HG02943 (cell line): ENCODE measurements around the gene SNAP23.
A peak's percentile ranks its signal among the peaks of the same experiment; 100 is the strongest.

ENCODE experiments used
- ATAC-seq: cut with Tn5 transposase; IDR thresholded peaks from one replicate; pipeline ENCODE4 v1.9.1; 2021; ENCODE audit warnings: mild to moderate bottlenecking, low read depth, moderate library complexity; ENCODE audit not compliant: unreplicated experiment

Gene SNAP23

GRCh38 chr15:42495361-42496212, at the start of gene SNAP23:
SNAP23 (plus strand) TSS chr15:42495634; CDS start chr15:42511847, 16,213 bp downstream.
- ATAC-seq = peak; percentile 63

DNA sequence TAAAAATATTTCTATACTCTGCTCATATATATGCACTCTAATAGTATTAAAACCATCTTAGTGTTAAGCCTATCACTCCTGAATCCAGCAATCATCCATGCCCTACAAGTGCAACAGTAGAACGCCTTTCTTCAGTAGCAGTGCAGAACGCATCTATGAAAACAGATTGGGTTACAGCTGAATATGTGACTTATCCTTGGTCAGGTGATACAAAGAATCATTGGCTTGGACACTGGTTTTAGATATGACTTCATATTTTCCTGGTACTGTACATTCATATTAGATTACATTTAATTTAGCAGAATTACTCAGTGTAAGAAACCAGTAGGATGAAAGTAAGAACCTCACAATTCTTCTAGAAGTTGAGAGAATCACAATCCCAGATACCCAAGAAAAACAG, 47.8 kb upstream of the SNAP23 start:
- no peak for ATAC-seq

GRCh38 chr15:42448281-42448680, 47.2 kb upstream of the SNAP23 start:
- no peak for ATAC-seq

- no peak for ATAC-seq
Measured at GRCh38 chr15:42449770-42450424, 45.5 kb upstream of the SNAP23 start.

DNA sequence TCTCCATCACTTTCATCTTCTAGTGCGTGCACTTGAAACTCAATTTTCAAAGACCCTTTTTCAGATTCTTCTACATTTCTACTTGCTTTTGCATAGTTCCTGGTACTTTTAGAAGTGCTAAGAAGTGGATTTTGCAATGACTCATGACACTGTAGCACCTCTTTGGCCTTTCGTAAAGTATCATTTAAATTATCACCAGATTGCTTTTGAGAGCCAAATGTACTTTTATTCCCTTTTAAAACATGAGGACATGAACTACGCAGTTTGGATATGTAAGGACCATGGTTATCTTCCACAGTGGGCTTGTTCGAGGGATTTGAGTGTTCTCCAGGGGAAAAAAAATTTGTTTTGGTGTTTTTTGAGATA, 45.0 kb upstream of the SNAP23 start:
- ATAC-seq = no peak

GRCh38 chr15:42453826-42454225, 41.6 kb upstream of the SNAP23 start:
- ATAC-seq = no peak

- ATAC-seq = no peak
Measured at GRCh38 chr15:42456531-42456930, 38.9 kb upstream of the SNAP23 start.

DNA sequence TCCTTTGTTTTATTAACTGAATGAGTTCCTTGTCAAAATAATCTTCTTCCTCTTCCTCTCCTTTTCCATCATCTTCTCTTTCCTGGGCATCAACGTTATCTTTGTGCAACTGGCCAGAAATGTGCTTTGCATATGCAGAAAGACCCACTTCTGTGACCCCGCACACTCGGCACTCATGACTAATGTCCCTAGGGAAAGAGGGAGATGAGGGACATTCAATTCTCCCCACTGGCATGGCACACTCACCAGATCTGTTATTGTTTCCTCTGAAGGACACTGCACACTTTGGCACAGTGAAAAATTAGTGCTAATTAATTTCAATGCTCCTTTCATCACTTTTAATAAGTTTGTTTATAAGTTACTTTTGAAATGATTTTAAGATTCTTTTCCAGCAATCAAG, 38.5 kb upstream of the SNAP23 start:
- no peak for ATAC-seq

DNA sequence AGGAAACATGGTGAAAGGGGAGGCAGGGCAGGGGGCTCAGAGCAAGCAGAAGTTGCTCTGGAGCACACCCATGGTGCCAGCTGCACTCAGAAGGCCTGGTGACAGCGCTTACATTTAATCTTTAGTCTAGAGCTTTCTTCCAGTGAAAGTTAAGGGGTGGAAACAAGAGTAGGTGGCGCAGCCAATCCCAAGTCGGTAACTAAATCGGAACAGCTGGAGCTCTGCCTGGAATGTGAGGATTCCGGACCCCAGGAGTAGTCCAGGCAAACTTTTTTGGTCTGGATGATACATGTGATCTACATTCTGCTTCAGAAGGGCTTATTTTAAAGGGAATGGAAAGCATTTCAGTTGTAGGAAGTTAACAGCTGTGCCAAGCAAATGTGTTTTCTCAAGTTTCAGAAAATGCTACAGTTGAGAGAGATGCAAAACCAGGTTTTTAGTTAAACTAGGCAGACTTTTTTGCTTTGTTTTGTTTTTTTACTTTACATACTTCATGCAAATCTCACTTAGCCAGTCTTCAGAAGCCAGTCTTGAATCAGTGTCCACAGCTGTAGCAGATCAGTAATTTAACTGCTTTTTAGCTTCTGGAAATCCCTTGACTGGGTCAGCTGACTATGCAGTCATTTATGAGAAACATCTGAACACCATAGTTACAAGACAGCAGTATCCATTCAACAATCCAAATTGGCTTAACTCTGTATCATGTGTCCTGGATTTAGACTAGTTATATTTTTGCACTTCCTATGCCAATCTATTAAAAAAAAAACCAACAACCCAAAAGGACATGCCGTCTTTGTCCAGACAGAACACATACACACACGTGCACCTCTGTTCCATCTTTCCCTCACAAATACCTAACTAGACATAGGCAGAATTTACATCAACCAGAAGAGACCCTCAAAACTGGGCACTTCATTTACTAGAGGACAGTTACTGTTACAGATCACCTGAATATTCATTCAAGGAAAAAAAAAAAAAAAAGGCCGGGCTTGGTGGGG, 37.7 kb upstream of the SNAP23 start:
- ATAC-seq = peak; percentile 67

- ATAC-seq = no peak
Measured at GRCh38 chr15:42461261-42461660, 34.2 kb upstream of the SNAP23 start.

- no peak for ATAC-seq
Measured at GRCh38 chr15:42465520-42466259, 29.7 kb upstream of the SNAP23 start.

GRCh38 chr15:42471002-42471401, 24.4 kb upstream of the SNAP23 start:
- no peak for ATAC-seq

GRCh38 chr15:42474827-42475226, 20.6 kb upstream of the SNAP23 start:
- ATAC-seq = no peak

- no peak for ATAC-seq
Measured at GRCh38 chr15:42482701-42483100, 12.7 kb upstream of the SNAP23 start.

GRCh38 chr15:42483677-42484076, 11.8 kb upstream of the SNAP23 start:
- no peak for ATAC-seq

- no peak for ATAC-seq
Measured at GRCh38 chr15:42490291-42490670, 5.2 kb upstream of the SNAP23 start.

DNA sequence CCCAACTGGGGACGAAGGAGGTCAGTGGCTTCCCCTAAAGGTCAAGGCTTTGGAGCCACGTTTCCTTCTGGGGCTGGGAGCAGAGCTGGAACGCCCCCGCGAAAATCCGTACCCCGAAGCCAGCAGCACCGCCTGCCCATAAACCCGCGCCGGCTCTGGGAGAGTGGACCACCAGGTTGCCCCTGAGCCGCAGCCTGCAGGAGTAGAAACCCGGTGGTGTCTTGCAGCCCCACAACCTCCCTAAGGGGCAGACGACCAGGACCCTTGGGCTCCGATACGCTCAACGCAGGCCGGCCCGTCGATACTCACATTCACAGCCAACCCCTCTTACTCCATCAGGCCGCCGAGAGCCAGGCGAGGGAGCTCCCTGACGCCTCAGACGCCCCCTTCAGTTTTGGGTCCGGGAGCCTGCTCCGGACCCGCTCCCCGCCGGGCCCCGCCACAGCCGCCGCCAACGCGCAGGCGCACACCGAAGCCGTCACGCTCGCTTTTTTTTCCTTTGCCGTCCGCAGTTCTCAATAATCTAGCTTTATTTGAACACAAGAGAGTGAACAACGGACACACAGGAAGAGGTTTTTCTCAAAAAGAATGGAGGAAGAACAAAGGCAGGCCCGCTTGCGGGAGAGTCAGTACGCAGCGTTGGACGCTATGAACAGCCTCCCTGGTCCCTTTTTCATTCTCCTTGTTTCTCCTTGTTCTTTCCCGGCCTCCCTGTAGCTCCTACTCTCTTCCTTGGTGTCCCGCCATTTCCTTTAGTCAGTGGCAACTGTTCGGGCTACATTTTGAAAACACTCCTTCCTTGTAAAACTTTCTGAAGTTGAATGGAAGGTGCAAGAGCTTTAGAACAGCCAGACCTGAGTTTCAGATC, 4.5 kb upstream of the SNAP23 start, which contains the start of gene ZNF106:
Gene ZNF106, minus strand, starts transcription at position 471 of the 868 bp plus-strand sequence. CDS start 18,852 bp downstream, outside the sequence.
- peak; percentile 56 for ATAC-seq

DNA sequence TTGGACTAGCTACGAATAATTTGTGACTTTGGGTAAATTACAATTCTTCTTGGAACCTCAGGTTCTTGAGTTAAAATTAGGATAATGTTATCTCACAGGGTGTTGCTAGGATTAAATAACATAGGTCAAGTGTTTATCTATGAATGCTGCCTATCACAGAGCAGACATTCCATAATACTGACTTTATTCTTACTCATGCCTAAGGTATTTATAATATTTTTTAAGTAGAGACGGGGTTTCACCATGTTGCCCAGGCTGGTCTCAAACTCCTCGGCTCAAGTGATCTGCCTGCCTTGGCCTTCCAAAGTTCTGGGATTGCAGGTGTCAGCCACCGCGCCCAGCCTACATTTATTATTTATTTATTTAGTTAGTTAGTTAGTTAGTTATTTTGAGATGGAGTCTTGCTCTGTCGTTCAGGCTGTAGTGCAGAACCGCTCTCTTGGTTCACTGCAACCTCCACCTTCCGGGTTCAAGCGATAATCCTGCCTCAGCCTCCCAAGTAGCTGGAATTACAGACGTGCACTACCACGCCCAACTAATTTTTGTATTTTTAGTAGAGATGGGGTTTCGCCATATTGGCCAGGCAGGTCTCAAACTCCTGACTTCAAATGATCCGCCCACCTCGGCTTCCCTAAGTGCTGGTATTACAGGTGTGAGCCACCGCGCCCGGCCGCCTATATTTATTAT, 3.8 kb upstream of the SNAP23 start:
- no peak for ATAC-seq
